Spleen (tissue), 11 donors: ENCODE results near the gene TRPM8. TPM values are rescaled to one million over a fixed set of nuclear protein-coding genes. Genes with fewer than 3 reads are reported as not detected.

Source experiments
- DNase-seq: peaks from one replicate; pipeline ENCODE4 v3.0.0-alpha.2; 2020
- H3K27ac ChIP-seq, 8 donors: fragments of 200-600 bp; sonication (generic) in 7 of 8; 1 replicate in 4 of 8; 2 replicates in 4 of 8; pipeline versions ENCODE4 v1.5.0 to v1.8.0; 2016 to 2021; ENCODE audit warnings: inconsistent platforms in 4 of 8, mild to moderate bottlenecking in 4 of 8, moderate library complexity in 1 of 8
- H3K27me3 ChIP-seq, 7 donors: fragments of 200-600 bp; sonication (generic) in 6 of 7; replicated peaks in 1 of 7; 1 replicate in 4 of 7; 2 replicates in 3 of 7; pipeline versions ENCODE4 v1.5.0 to v1.8.0; 2016 to 2021; ENCODE audit warnings: inconsistent platforms in 3 of 7, mild to moderate bottlenecking in 1 of 7
- H3K36me3 ChIP-seq, 6 donors: fragments of 200-600 bp; sonication (generic) in 5 of 6; 1 replicate in 4 of 6; 2 replicates in 2 of 6; pipeline versions ENCODE4 v1.5.0 to v1.8.0; 2016 to 2021; ENCODE audit warnings: inconsistent platforms in 2 of 6
- H3K4me1 ChIP-seq, 6 donors: fragments of 200-600 bp; sonication (generic) in 5 of 6; 1 replicate in 3 of 6; 2 replicates in 3 of 6; pipeline versions ENCODE4 v1.5.0 to v1.8.0; 2016 to 2021; ENCODE audit warnings: inconsistent platforms in 3 of 6
- H3K4me3 ChIP-seq, 8 donors: fragments of 200-600 bp; sonication (generic) in 7 of 8; 1 replicate in 4 of 8; 2 replicates in 4 of 8; pipeline versions ENCODE4 v1.5.0 to v1.8.0; 2016 to 2021; ENCODE audit warnings: inconsistent platforms in 4 of 8, mild to moderate bottlenecking in 4 of 8, moderate library complexity in 2 of 8
- H3K9me3 ChIP-seq, 8 donors: fragments of 200-600 bp; sonication (generic) in 7 of 8; 1 replicate in 4 of 8; 2 replicates in 4 of 8; pipeline versions ENCODE4 v1.5.0 to v1.8.0; 2016 to 2021; ENCODE audit warnings: inconsistent platforms in 4 of 8
- CTCF ChIP-seq, 11 experiments: fragments of 200-600 bp in 7 of 11; fragments of 450-650 bp in 4 of 11; sonication (generic) in 4 of 11; IDR thresholded peaks in 8 of 11; conservative IDR thresholded peaks in 3 of 11; 1 replicate in 7 of 11; 2 replicates in 4 of 11; pipeline versions ENCODE4 v1.4.0 to v1.8.0; 2016 to 2021; ENCODE audit warnings: antibody characterized with exemption in 11 of 11, inconsistent platforms in 4 of 11, mild to moderate bottlenecking in 1 of 11
- POLR2A ChIP-seq, 3 donors: fragments of 450-650 bp; IDR thresholded peaks; one replicate each; pipeline ENCODE4 v1.5.1; 2017; ENCODE audit warnings: antibody characterized with exemption in 3 of 3, mild to moderate bottlenecking in 1 of 3
- POLR2AphosphoS5 ChIP-seq, 3 donors: sonication (generic); formaldehyde crosslinking; IDR thresholded peaks; one replicate each; pipeline ENCODE4 v1.5.1; 2017; ENCODE audit warnings: antibody characterized with exemption in 3 of 3
- WGBS, 5 donors: extraction: QIAGEN DNeasy Blood & Tissue Kit in 3 of 5; methylation state at CpG; one replicate each; pipeline versions ENCODE4 v1.1.5 to v1.1.7; 2013 to 2018; 5-methylcytosine and 5-hydroxymethylcytosine counted together
- intact Hi-C: fragments of 100-400 bp; cut with DNase I; formaldehyde crosslinking; loops from one replicate; pipeline ENCODE4 v1.15.0; 2023; ENCODE audit warnings: low total_unique reads
- polyA plus RNA-seq, 3 donors: library from polyadenylated mRNA; stranded (reverse); fragments of 200-250 nt; gene quantifications; one replicate each; pipeline ENCODE4 v1.2.1, GENCODE V29; 2013
- total RNA-seq, 7 donors: library from RNA; depleted of rRNA in 3 of 7; stranded (reverse); fragments of >200 nt in 3 of 7; fragmentation: NEBNext Ultra II Directional in 4 of 7; extraction: Animal tissue kit (Norgen Biotek cat#: 25700) in 4 of 7; gene quantifications; one replicate each; pipeline versions ENCODE4 v1.1.0 to v1.2.1, GENCODE V29; 2016 to 2021
- donor health status: healthy with polysubstance abuse.
- donor health status: DM: no; HTN: no; CAD: no; lungs with moderate emphysema.
- donor health status: DM: no; HTN: no; CAD: no.
- donor health status: Bipolar disorder and iron deficiency.
- donor health status: healthy.
- donor health status: DM: no; HTN: no; CAD: no.
- donor health status: DM: yes; HTN: yes; CAD: no.

The TRPM8 gene
- total and polyA plus RNA-seq, 10 donors: 0.02 to 0.06 TPM; not detected in 8

DNA sequence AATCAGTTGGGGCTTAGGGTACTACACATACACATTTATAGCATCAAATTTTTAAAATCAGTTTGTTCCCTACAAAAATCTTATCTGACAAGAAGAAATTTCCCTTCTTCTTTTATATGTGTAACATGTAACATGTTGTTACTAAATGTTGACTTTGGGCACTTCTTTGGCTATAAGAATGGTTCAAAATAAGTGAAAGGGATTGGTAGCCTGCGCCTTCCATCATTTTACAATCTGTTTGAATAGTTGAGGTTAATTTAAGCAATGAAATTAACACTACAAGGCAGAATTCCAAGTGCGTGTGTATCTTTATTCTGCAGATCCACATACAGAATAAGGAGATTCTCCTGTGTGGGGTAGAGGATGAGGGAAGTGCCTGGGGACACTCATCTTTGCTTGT, 103.2 kb downstream of the TRPM8 start:
- Histone ChIP-seq H3K9me3 (peaks cover 0 to 15% (median 0%) of the 10 kb centered on the region in 8 donors), H3K27me3 (peaks cover 0 to 17% (median 0%) of the 10 kb centered on the region in 7 donors), H3K36me3 (no peaks in the 10 kb centered on the region), H3K4me1 (peaks cover 0 to 9% (median 6%) of the 10 kb centered on the region in 6 donors), H3K4me3 (no peak overlapping the region), H3K27ac (no peak overlapping the region)
- TF ChIP-seq POLR2A (IDR thresholded peaks at IDR 0.05) (no peak), CTCF (IDR thresholded peaks at IDR 0.05 in 8 of 11, conservative IDR thresholded peaks at IDR 0.05 in 3 of 11) (no peak), POLR2AphosphoS5 (IDR thresholded peaks at IDR 0.05) (no peak)
- 86 to 95% (median 92%) methylated on average over 2 of the region's 2 CpGs for WGBS, 5 donors
- DNase-seq: no peak
- intact Hi-C loops: no loop called here

DNA sequence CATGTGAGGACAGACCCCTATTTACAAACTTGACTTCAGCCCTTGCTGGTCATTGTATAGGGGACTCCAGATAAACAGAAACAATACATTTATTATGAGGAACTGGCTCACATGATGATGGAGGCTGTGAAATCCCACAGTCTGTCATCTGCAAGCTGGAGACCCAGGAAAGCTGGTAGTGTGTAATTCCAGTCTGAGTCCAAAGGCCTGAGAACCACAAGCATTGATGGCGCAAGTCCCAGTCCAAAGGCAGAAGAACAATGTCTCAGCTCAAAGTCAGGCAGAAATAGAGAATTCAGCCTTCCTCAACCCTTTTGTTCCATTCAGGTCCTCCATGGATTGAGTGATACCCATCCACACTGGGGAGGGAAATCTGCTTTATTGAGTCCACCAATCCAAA, 105.3 kb downstream of the TRPM8 start:
- intact Hi-C loops: no loop called here
- 85 to 96% (median 94%) methylated on average over 1 of the region's 1 CpG; no CpG with 5 or more reads in 1 of the 5 donors for WGBS, 5 donors

DNA sequence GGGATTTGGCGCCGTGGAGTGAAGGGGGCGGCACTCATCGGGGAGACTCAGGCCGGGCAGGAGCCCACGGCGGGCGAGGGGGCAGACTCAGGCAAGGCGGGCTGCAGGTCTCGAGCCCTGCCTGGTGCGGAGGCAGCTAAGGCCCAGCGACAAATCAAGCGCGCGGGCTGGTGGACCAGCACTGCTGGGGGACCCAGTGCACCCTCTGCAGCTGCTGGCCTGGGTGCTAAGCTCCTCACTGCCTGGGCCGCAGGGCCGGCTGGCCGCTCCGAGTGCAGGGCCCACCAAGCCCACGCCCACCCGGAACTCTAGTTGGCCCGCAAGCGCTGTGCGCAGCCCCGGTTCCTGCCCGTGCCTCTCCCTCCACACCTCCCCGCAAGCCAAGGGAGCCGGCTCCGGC, 107.1 kb downstream of the TRPM8 start:
- DNase-seq: peak; percentile 74
- TF ChIP-seq POLR2A (IDR thresholded peaks at IDR 0.05): no peak
- no peak for TF ChIP-seq POLR2AphosphoS5 (IDR thresholded peaks at IDR 0.05)
- TF ChIP-seq CTCF (IDR thresholded peaks at IDR 0.05 in 8 of 11, conservative IDR thresholded peaks at IDR 0.05 in 3 of 11): no peak
- no peaks in the 10 kb centered on the region for H3K36me3 ChIP-seq
- peaks cover 0 to 29% (median 20%) of the 10 kb centered on the region in 6 donors for H3K4me1 ChIP-seq
- intact Hi-C loops: no loop called here
- H3K4me3 ChIP-seq: no peak overlapping the region
- H3K27me3 ChIP-seq: peaks cover 0 to 17% (median 0%) of the 10 kb centered on the region in 7 donors
- H3K9me3 ChIP-seq: peaks cover 0 to 15% (median 0%) of the 10 kb centered on the region in 8 donors
- H3K27ac ChIP-seq: no peak overlapping the region
- WGBS, 5 donors: 86 to 97% (median 96%) methylated on average over 7 to 29 of the region's 29 CpGs

More for the DNA sequence above, 105.3 kb downstream of the TRPM8 start:
- H3K27me3 ChIP-seq: peaks cover 0 to 9% (median 0%) of the 10 kb centered on the region in 7 donors
- peaks cover 0 to 29% (median 20%) of the 10 kb centered on the region in 6 donors for H3K4me1 ChIP-seq
- DNase-seq: no peak
- H3K9me3 ChIP-seq: peaks cover 0 to 15% (median 0%) of the 10 kb centered on the region in 8 donors
- TF ChIP-seq POLR2A (IDR thresholded peaks at IDR 0.05) (no peak), CTCF (IDR thresholded peaks at IDR 0.05 in 8 of 11, conservative IDR thresholded peaks at IDR 0.05 in 3 of 11) (no peak), POLR2AphosphoS5 (IDR thresholded peaks at IDR 0.05) (no peak)
- H3K36me3 ChIP-seq: no peaks in the 10 kb centered on the region
- H3K27ac ChIP-seq: no peak overlapping the region
- no peak overlapping the region for H3K4me3 ChIP-seq

- no peak for DNase-seq
- Histone ChIP-seq H3K27ac (peak overlapping the region in 5 of 8 donors; percentile 27 to 72 (median 53)), H3K9me3 (peaks cover 0 to 15% (median 0%) of the 10 kb centered on the region in 8 donors), H3K4me1 (peaks cover 0 to 29% (median 20%) of the 10 kb centered on the region in 6 donors), H3K27me3 (peaks cover 0 to 17% (median 0%) of the 10 kb centered on the region in 7 donors), H3K4me3 (peak overlapping the region in 5 of 8 donors; percentile 3 to 59 (median 18)), H3K36me3 (no peaks in the 10 kb centered on the region)
- intact Hi-C loops: no loop called here
- 15 to 26% (median 21%) methylated on average over 10 of the region's 10 CpGs for WGBS, 5 donors
- TF ChIP-seq CTCF (IDR thresholded peaks at IDR 0.05 in 8 of 11, conservative IDR thresholded peaks at IDR 0.05 in 3 of 11): no peak
- no peak for TF ChIP-seq POLR2A (IDR thresholded peaks at IDR 0.05)
- no peak for TF ChIP-seq POLR2AphosphoS5 (IDR thresholded peaks at IDR 0.05)
These were observed 108.3 kb downstream of the TRPM8 start for GRCh38 chr2:234025466-234025865.
